Neural progenitor cell (in vitro differentiated cells): ENCODE results near the gene OR4C45.

Source experiments
- EZH2 ChIP-seq: fragments of 200-600 bp; sonication (generic); IDR thresholded peaks from 2 replicates; pipeline ENCODE4 v1.6.1; 2017; ENCODE audit warnings: antibody characterized with exemption, mild to moderate bottlenecking, moderate library complexity
- EZH2phosphoT487 ChIP-seq: fragments of 200-600 bp; sonication (generic); IDR thresholded peaks from 2 replicates; pipeline ENCODE4 v1.6.1; 2017; ENCODE audit warnings: antibody characterized with exemption
- TF ChIP-seq, protein P1 (sequence below): fragments of 200-600 bp; sonication (generic); IDR thresholded peaks from 2 replicates; pipeline ENCODE4 v1.5.1; 2017; ENCODE audit warnings: antibody characterized with exemption, mild to moderate bottlenecking

DNA sequence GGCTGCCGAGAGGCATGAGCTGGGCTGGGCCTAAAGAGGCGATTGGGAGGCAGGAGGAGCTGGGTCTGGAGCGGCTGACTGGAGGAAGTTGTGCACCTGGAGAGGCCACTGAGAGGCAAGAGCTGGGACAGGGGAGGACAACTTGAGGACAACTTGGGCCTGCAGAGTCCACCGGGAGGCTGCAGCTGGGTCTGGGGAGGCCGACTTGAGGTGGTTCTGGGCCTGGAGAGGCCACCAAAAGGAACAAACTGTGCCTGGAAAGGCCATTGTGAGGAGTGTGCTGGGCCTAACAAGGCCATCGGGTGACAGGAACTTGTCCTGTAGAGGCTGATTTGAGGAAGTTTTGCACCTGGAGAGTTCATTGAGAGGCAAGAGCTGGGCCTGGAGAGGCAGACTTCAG lies 41.5 kb downstream of the OR4C45 start:
- TF ChIP-seq, protein P1, sequence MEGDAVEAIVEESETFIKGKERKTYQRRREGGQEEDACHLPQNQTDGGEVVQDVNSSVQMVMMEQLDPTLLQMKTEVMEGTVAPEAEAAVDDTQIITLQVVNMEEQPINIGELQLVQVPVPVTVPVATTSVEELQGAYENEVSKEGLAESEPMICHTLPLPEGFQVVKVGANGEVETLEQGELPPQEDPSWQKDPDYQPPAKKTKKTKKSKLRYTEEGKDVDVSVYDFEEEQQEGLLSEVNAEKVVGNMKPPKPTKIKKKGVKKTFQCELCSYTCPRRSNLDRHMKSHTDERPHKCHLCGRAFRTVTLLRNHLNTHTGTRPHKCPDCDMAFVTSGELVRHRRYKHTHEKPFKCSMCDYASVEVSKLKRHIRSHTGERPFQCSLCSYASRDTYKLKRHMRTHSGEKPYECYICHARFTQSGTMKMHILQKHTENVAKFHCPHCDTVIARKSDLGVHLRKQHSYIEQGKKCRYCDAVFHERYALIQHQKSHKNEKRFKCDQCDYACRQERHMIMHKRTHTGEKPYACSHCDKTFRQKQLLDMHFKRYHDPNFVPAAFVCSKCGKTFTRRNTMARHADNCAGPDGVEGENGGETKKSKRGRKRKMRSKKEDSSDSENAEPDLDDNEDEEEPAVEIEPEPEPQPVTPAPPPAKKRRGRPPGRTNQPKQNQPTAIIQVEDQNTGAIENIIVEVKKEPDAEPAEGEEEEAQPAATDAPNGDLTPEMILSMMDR: no peak
- TF ChIP-seq EZH2phosphoT487: no peak
- TF ChIP-seq EZH2: no peak
